ENCODE measurements around the gene TFPI2. TPM values are rescaled to one million over a fixed set of nuclear protein-coding genes. Genes with fewer than 3 reads are reported as not detected.
"Not testable (repeated sequence)": the region's sequence is repeated elsewhere in the genome, so short reads cannot be mapped to it uniquely, and the experiment has no call there.

Gene TFPI2
- polyA plus RNA-seq, 3 donors from 2014 or later, result not detected

GRCh38 chr7:93916315-93916714, 25.8 kb upstream of the TFPI2 start:
- H3K4me3 Mint-ChIP-seq, H3K36me3 Mint-ChIP-seq, H3K9me3 Mint-ChIP-seq, H3K4me1 Mint-ChIP-seq, H3K27ac Mint-ChIP-seq, DNase-seq: not testable (repeated sequence)
- peaks cover 0 to 11% (median 4%) of the 10 kb centered on the region in 3 donors for H3K27me3 Mint-ChIP-seq (ENCODE audit: low read depth in 3 of 3)

GRCh38 chr7:93915888-93916287, 25.3 kb upstream of the TFPI2 start:
- not testable (repeated sequence) for H3K4me3 Mint-ChIP-seq; H3K27me3 Mint-ChIP-seq (ENCODE audit: low read depth in 3 of 3); DNase-seq; H3K9me3 Mint-ChIP-seq; H3K4me1 Mint-ChIP-seq; H3K27ac Mint-ChIP-seq; H3K36me3 Mint-ChIP-seq

- not testable (repeated sequence) for H3K36me3 Mint-ChIP-seq; H3K4me3 Mint-ChIP-seq; H3K27ac Mint-ChIP-seq; H3K27me3 Mint-ChIP-seq (ENCODE audit: low read depth in 3 of 3); DNase-seq; H3K9me3 Mint-ChIP-seq; H3K4me1 Mint-ChIP-seq
Measured at GRCh38 chr7:93915206-93915842, 24.8 kb upstream of the TFPI2 start.

- Mint-ChIP-seq H3K4me3 (no peak overlapping the region), H3K9me3 (peaks cover 0 to 1% (median 0%) of the 10 kb centered on the region in 6 donors), H3K27ac (no peak overlapping the region), H3K36me3 (peaks cover 0 to 4% (median 0%) of the 10 kb centered on the region in 3 donors), H3K27me3 (ENCODE audit: low read depth in 3 of 3) (peaks cover 2 to 4% (median 4%) of the 10 kb centered on the region in 3 donors), H3K4me1 (no peaks in the 10 kb centered on the region)
- no peak for DNase-seq
Measured at GRCh38 chr7:93914581-93915066, 24.1 kb upstream of the TFPI2 start.

GRCh38 chr7:93913197-93913596, 22.6 kb upstream of the TFPI2 start:
- Mint-ChIP-seq H3K4me3 (no peak overlapping the region), H3K27me3 (ENCODE audit: low read depth in 3 of 3) (peaks cover 2 to 4% (median 4%) of the 10 kb centered on the region in 3 donors), H3K9me3 (peaks cover 0 to 1% (median 0%) of the 10 kb centered on the region in 6 donors), H3K4me1 (no peaks in the 10 kb centered on the region), H3K27ac (no peak overlapping the region), H3K36me3 (peaks cover 0 to 4% (median 0%) of the 10 kb centered on the region in 3 donors)
- no peak for DNase-seq

- not testable (repeated sequence) for H3K4me3 Mint-ChIP-seq; H3K4me1 Mint-ChIP-seq; DNase-seq; H3K27me3 Mint-ChIP-seq (ENCODE audit: low read depth in 3 of 3); H3K27ac Mint-ChIP-seq; H3K36me3 Mint-ChIP-seq; H3K9me3 Mint-ChIP-seq
Measured at GRCh38 chr7:93911661-93912060, 21.1 kb upstream of the TFPI2 start.

GRCh38 chr7:93911242-93911641, 20.7 kb upstream of the TFPI2 start:
- H3K9me3 Mint-ChIP-seq, DNase-seq, H3K4me3 Mint-ChIP-seq: not testable (repeated sequence)

GRCh38 chr7:93910076-93910994, 19.8 kb upstream of the TFPI2 start:
- Mint-ChIP-seq H3K9me3 (no peaks in the 10 kb centered on the region), H3K27me3 (ENCODE audit: low read depth in 3 of 3) (peaks cover 0 to 4% (median 2%) of the 10 kb centered on the region in 3 donors), H3K4me3 (no peak overlapping the region), H3K36me3 (peaks cover 0 to 4% (median 0%) of the 10 kb centered on the region in 3 donors), H3K4me1 (no peaks in the 10 kb centered on the region), H3K27ac (no peak overlapping the region)
- DNase-seq, result no peak

More at GRCh38 chr7:93911242-93911641, 20.7 kb upstream of the TFPI2 start:
- H3K4me1 Mint-ChIP-seq; H3K36me3 Mint-ChIP-seq; H3K27ac Mint-ChIP-seq; H3K27me3 Mint-ChIP-seq (ENCODE audit: low read depth in 3 of 3): not testable (repeated sequence)

GRCh38 chr7:93906267-93906666, 15.7 kb upstream of the TFPI2 start, which contains the start of gene GNGT1:
Gene GNGT1, plus strand, starts transcription at chr7:93906567. Its CDS starts 180 bp downstream, at chr7:93906747.
- Mint-ChIP-seq H3K4me3 (no peak within 1 kb of the TSS), H3K27me3 (ENCODE audit: low read depth in 3 of 3) (peaks cover 5 to 10% (median 8%) of the 10 kb centered on the region in 3 donors), H3K9me3 (no peaks in the 10 kb centered on the region), H3K36me3 (no peaks in the 10 kb centered on the region), H3K27ac (no peak within 1 kb of the TSS), H3K4me1 (no peaks in the 10 kb centered on the region)
- no peak for DNase-seq

GRCh38 chr7:93902777-93903423, 12.3 kb upstream of the TFPI2 start:
- H3K9me3 Mint-ChIP-seq, result no peaks in the 10 kb centered on the region
- no peak overlapping the region for H3K4me3 Mint-ChIP-seq
- H3K27me3 Mint-ChIP-seq (ENCODE audit: low read depth in 3 of 3), result peaks cover 6 to 11% (median 10%) of the 10 kb centered on the region in 3 donors
- H3K4me1 Mint-ChIP-seq, result no peaks in the 10 kb centered on the region
- no peak overlapping the region for H3K27ac Mint-ChIP-seq
- DNase-seq, result peak in 1 of 3 donors; percentile 14
- H3K36me3 Mint-ChIP-seq, result no peaks in the 10 kb centered on the region

GRCh38 chr7:93897680-93898079, 7.1 kb upstream of the TFPI2 start:
- DNase-seq, result no peak
- H3K36me3 Mint-ChIP-seq, result no peaks in the 10 kb centered on the region
- H3K27ac Mint-ChIP-seq, result no peak overlapping the region
- H3K4me3 Mint-ChIP-seq, result no peak overlapping the region
- H3K4me1 Mint-ChIP-seq, result no peaks in the 10 kb centered on the region
- no peaks in the 10 kb centered on the region for H3K9me3 Mint-ChIP-seq
- peaks cover 0 to 17% (median 16%) of the 10 kb centered on the region in 3 donors for H3K27me3 Mint-ChIP-seq (ENCODE audit: low read depth in 3 of 3)

GRCh38 chr7:93895859-93896600, 5.5 kb upstream of the TFPI2 start:
- Mint-ChIP-seq H3K4me3 (no peak overlapping the region), H3K9me3 (no peaks in the 10 kb centered on the region), H3K36me3 (peaks cover 0 to 3% (median 0%) of the 10 kb centered on the region in 3 donors), H3K27me3 (ENCODE audit: low read depth in 3 of 3) (peaks cover 6 to 26% (median 11%) of the 10 kb centered on the region in 3 donors), H3K4me1 (no peaks in the 10 kb centered on the region), H3K27ac (no peak overlapping the region)
- no peak for DNase-seq

GRCh38 chr7:93894966-93895640, 4.5 kb upstream of the TFPI2 start:
- peaks cover 6 to 26% (median 17%) of the 10 kb centered on the region in 3 donors for H3K27me3 Mint-ChIP-seq (ENCODE audit: low read depth in 3 of 3)
- H3K36me3 Mint-ChIP-seq, result peaks cover 0 to 3% (median 0%) of the 10 kb centered on the region in 3 donors
- H3K9me3 Mint-ChIP-seq, result peaks cover 0 to under 1% (median 0%) of the 10 kb centered on the region in 6 donors
- no peak for DNase-seq
- H3K4me3 Mint-ChIP-seq, result no peak overlapping the region
- H3K27ac Mint-ChIP-seq, result no peak overlapping the region
- H3K4me1 Mint-ChIP-seq, result peaks cover 3% of the 10 kb centered on the region in 2 donors
